ENCODE data around the gene NPIPB8. TPM values are rescaled to one million over a fixed set of nuclear protein-coding genes. Genes with fewer than 3 reads are reported as not detected.
"Not testable (repeated sequence)": the region's sequence is repeated elsewhere in the genome, so short reads cannot be mapped to it uniquely, and the experiment has no call there.

NPIPB8 gene
- polyA plus RNA-seq, 4 donors: 1.2 to 1.3 TPM; not detected in 2

- DNase-seq (ENCODE audit: low read depth in 4 of 4, low spot score in 3 of 4): no peak
Measured at GRCh38 chr16:28606291-28607115, 31.4 kb upstream of the NPIPB8 start.

- DNase-seq (ENCODE audit: low read depth in 4 of 4, low spot score in 3 of 4): no peak
Measured at GRCh38 chr16:28607116-28607623, 30.7 kb upstream of the NPIPB8 start.

GRCh38 chr16:28607681-28608495 lies 30.0 kb upstream of the NPIPB8 start:
- DNase-seq (ENCODE audit: low read depth in 4 of 4, low spot score in 3 of 4): not testable (repeated sequence)

GRCh38 chr16:28608496-28608808 lies 29.4 kb upstream of the NPIPB8 start:
- DNase-seq (ENCODE audit: low read depth in 4 of 4, low spot score in 3 of 4): not testable (repeated sequence)

GRCh38 chr16:28608867-28609596 lies 28.8 kb upstream of the NPIPB8 start:
- not testable (repeated sequence) for DNase-seq (ENCODE audit: low read depth in 4 of 4, low spot score in 3 of 4)

- DNase-seq (ENCODE audit: low read depth in 4 of 4, low spot score in 3 of 4): no peak
Measured at GRCh38 chr16:28609631-28610594, 28.0 kb upstream of the NPIPB8 start, which contains the start of gene SULT1A1. TSS of gene SULT1A1 (minus strand) at chr16:28610044. CDS start at chr16:28608855, 1,189 bp downstream.

- no peak for DNase-seq (ENCODE audit: low read depth in 4 of 4, low spot score in 3 of 4)
Measured at GRCh38 chr16:28610595-28611191, 27.2 kb upstream of the NPIPB8 start.

GRCh38 chr16:28612359-28613280 lies 25.2 kb upstream of the NPIPB8 start:
- DNase-seq (ENCODE audit: low read depth in 4 of 4, low spot score in 3 of 4): not testable (repeated sequence)

- not testable (repeated sequence) for DNase-seq (ENCODE audit: low read depth in 4 of 4, low spot score in 3 of 4)
Measured at GRCh38 chr16:28613912-28614311, 24.0 kb upstream of the NPIPB8 start.

- not testable (repeated sequence) for DNase-seq (ENCODE audit: low read depth in 4 of 4, low spot score in 3 of 4)
Measured at GRCh38 chr16:28614561-28614960, 23.3 kb upstream of the NPIPB8 start.

- not testable (repeated sequence) for DNase-seq (ENCODE audit: low read depth in 4 of 4, low spot score in 3 of 4)
Measured at GRCh38 chr16:28615486-28616223, 22.2 kb upstream of the NPIPB8 start.

- not testable (repeated sequence) for DNase-seq (ENCODE audit: low read depth in 4 of 4, low spot score in 3 of 4)
Measured at GRCh38 chr16:28616224-28616577, 21.7 kb upstream of the NPIPB8 start.

- no peak for DNase-seq (ENCODE audit: low read depth in 4 of 4, low spot score in 3 of 4)
Measured at GRCh38 chr16:28616636-28617035, 21.2 kb upstream of the NPIPB8 start.

GRCh38 chr16:28617874-28618273 lies 20.0 kb upstream of the NPIPB8 start:
- no peak for DNase-seq (ENCODE audit: low read depth in 4 of 4, low spot score in 3 of 4)

GRCh38 chr16:28620316-28620715 lies 17.5 kb upstream of the NPIPB8 start:
- not testable (repeated sequence) for DNase-seq (ENCODE audit: low read depth in 4 of 4, low spot score in 3 of 4)

GRCh38 chr16:28621481-28622155 lies 16.2 kb upstream of the NPIPB8 start:
- DNase-seq (ENCODE audit: low read depth in 4 of 4, low spot score in 3 of 4): no peak

All from right renal pelvis (tissue), 4 donors.